Adrenal gland (tissue), 12 donors: ENCODE data around the gene SKIC3. TPM values are rescaled to one million over a fixed set of nuclear protein-coding genes. Genes with fewer than 3 reads are reported as not detected.

Source experiments
- DNase-seq, 7 donors: peaks; one replicate each; pipeline ENCODE4 v3.0.0-alpha.2; 2019 to 2020
- H3K27ac ChIP-seq, 5 donors: fragments of 200-600 bp; sonication (generic) in 4 of 5; 1 replicate in 3 of 5; 2 replicates in 2 of 5; pipeline versions ENCODE4 v1.5.1 to v1.8.0; 2016 to 2020; ENCODE audit warnings: mild to moderate bottlenecking in 1 of 5
- H3K27me3 ChIP-seq: fragments of 200-600 bp; 2 replicates; pipeline ENCODE4 v1.8.0; 2021
- H3K36me3 ChIP-seq, 2 donors: fragments of 200-600 bp; replicated peaks in 1 of 2; 1 replicate in 1 of 2; 2 replicates in 1 of 2; pipeline versions ENCODE4 v1.5.1 to v1.8.0; 2018 to 2022
- H3K4me1 ChIP-seq, 2 donors: fragments of 200-600 bp; replicated peaks in 1 of 2; 1 replicate in 1 of 2; 2 replicates in 1 of 2; pipeline versions ENCODE4 v1.5.1 to v1.8.0; 2018 to 2021
- H3K4me3 ChIP-seq, 4 donors: fragments of 200-600 bp; sonication (generic) in 3 of 4; one replicate each; pipeline ENCODE4 v1.5.1; 2016 to 2018
- H3K9me3 ChIP-seq, 3 donors: fragments of 200-600 bp; sonication (generic) in 1 of 3; replicated peaks in 1 of 3; 1 replicate in 2 of 3; 2 replicates in 1 of 3; pipeline versions ENCODE4 v1.5.1 to v1.8.0; 2016 to 2021
- POLR2A ChIP-seq, 2 donors: fragments of 450-650 bp; IDR thresholded peaks; one replicate each; pipeline ENCODE4 v1.6.1; 2017; ENCODE audit warnings: antibody characterized with exemption in 2 of 2, mild to moderate bottlenecking in 2 of 2, moderate library complexity in 1 of 2
- WGBS, 4 donors: extraction: QIAGEN DNeasy Blood & Tissue Kit in 2 of 4; methylation state at CpG; one replicate each; pipeline versions ENCODE4 v1.1.5 to v1.1.7; 2013 to 2017; 5-methylcytosine and 5-hydroxymethylcytosine counted together
- intact Hi-C, 2 donors: fragments of 100-400 bp; cut with DNase I; formaldehyde crosslinking; loops; one replicate each; pipeline versions ENCODE4 v1.14.1 to v1.15.0; 2022 to 2023
- polyA plus RNA-seq, 3 donors: library from polyadenylated mRNA; stranded (reverse); fragments of 200-250 nt in 2 of 3; fragments of 350-450 nt in 1 of 3; fragmentation: Illumina TruSeq in 1 of 3; extraction: RNeasy Lipid Tissue Mini Kit (QIAGEN cat#74804) in 1 of 3; gene quantifications; one replicate each; pipeline ENCODE4 v1.2.3, GENCODE V29; 2013 to 2014
- small RNA-seq, 2 donors: library from RNA; depleted of rRNA; stranded (forward); fragments of <200 nt; gene quantifications; one replicate each; pipeline ENCODE3, GENCODE V24; 2016
- total RNA-seq, 9 donors: library from RNA; depleted of rRNA in 4 of 9; stranded (reverse); fragments of >200 nt in 4 of 9; fragments of 120-200 nt in 1 of 9; fragmentation: NEBNext Ultra II Directional in 1 of 9; extraction: Animal tissue kit (Norgen Biotek cat#: 25700) in 1 of 9; gene quantifications; one replicate each; pipeline versions ENCODE4 v1.1.0 to v1.2.4, GENCODE V29; 2013 to 2023
- TF ChIP-seq, protein P1 (sequence below), 6 experiments: fragments of 450-650 bp in 4 of 6; fragments of 200-600 bp in 2 of 6; sonication (generic) in 1 of 6; IDR thresholded peaks; 1 replicate in 5 of 6; 2 replicates in 1 of 6; pipeline versions ENCODE4 v1.5.1 to v1.8.0; 2016 to 2021; ENCODE audit warnings: antibody characterized with exemption in 6 of 6, mild to moderate bottlenecking in 2 of 6, moderate library complexity in 1 of 6
- donor health status: healthy with polysubstance abuse.
- donor health status: Bipolar disorder and iron deficiency.
- donor health status: DM: yes; HTN: yes; CAD: no.
- donor health status: DM: no; HTN: no; CAD: no.
- donor health status: DM: no; HTN: no; CAD: no.
- donor health status: DM: yes; HTN: yes; CAD: no.

The SKIC3 gene
- total and polyA plus RNA-seq, 12 donors = 17.5 to 108 (median 73.3) TPM

DNA sequence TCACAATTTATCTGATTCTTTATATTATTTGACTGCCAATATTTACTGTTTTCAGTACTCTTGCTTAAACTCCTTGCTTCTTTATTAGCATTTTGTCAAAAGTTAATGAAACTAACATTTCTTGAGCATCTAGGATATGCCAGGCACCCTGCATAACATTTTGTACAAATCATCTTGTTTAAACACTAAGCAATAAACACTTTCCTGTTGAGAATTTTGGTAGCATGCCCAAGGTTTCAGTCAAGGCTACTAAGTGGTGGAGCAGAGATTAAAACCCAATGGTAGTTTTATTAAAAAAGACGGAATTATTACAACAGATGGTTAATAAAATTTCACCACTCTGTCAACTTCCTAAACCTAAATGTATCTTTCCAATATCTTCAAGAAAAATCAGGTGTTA, 43.2 kb downstream of the SKIC3 start:
- TF ChIP-seq, protein P1, sequence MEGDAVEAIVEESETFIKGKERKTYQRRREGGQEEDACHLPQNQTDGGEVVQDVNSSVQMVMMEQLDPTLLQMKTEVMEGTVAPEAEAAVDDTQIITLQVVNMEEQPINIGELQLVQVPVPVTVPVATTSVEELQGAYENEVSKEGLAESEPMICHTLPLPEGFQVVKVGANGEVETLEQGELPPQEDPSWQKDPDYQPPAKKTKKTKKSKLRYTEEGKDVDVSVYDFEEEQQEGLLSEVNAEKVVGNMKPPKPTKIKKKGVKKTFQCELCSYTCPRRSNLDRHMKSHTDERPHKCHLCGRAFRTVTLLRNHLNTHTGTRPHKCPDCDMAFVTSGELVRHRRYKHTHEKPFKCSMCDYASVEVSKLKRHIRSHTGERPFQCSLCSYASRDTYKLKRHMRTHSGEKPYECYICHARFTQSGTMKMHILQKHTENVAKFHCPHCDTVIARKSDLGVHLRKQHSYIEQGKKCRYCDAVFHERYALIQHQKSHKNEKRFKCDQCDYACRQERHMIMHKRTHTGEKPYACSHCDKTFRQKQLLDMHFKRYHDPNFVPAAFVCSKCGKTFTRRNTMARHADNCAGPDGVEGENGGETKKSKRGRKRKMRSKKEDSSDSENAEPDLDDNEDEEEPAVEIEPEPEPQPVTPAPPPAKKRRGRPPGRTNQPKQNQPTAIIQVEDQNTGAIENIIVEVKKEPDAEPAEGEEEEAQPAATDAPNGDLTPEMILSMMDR (IDR thresholded peaks at IDR 0.05) = no peak
- TF ChIP-seq POLR2A (IDR thresholded peaks at IDR 0.05) = no peak
- intact Hi-C loops = no loop called here
- no peaks in the 10 kb centered on the region for H3K4me1 ChIP-seq
- WGBS, 4 donors = 42 to 59% (median 49%) methylated on average over 1 of the region's 1 CpG
- peak in 1 of 7 donors; percentile 6 for DNase-seq
- H3K27ac ChIP-seq = no peak overlapping the region
- peaks cover 0 to 46% of the 10 kb centered on the region in 2 donors for H3K36me3 ChIP-seq
- H3K9me3 ChIP-seq = no peaks in the 10 kb centered on the region
- no peaks in the 10 kb centered on the region for H3K27me3 ChIP-seq
- no peak overlapping the region for H3K4me3 ChIP-seq

DNA sequence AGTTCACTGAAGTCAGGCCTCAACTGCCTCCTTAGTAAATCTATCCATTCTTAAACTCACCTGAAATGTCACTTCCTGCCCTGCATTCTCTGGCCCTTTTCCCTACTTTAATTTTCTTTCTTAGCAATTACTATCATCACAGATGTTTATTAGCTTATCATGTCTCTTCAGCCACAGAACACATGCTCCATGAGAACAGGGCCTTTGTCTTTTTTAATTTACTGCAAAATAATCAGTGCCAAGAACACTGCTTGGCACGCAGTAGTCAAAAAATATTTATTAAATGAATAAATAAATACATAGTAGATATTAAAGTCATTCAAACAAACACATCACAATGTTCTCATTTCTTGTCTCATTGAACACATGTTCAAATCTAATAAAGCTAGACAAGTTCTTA, 46.2 kb downstream of the SKIC3 start:
- H3K9me3 ChIP-seq = no peaks in the 10 kb centered on the region
- intact Hi-C loops = no loop called here
- no peak for DNase-seq
- TF ChIP-seq, protein P1 (IDR thresholded peaks at IDR 0.05) = no peak
- no peak for TF ChIP-seq POLR2A (IDR thresholded peaks at IDR 0.05)
- peaks cover 0 to 45% of the 10 kb centered on the region in 2 donors for H3K36me3 ChIP-seq
- no peak overlapping the region for H3K27ac ChIP-seq
- 36 to 55% (median 52%) methylated on average over 1 of the region's 1 CpG for WGBS, 4 donors
- no peak overlapping the region for H3K4me3 ChIP-seq
- no peaks in the 10 kb centered on the region for H3K4me1 ChIP-seq
- H3K27me3 ChIP-seq = no peaks in the 10 kb centered on the region

Small RNA genes within 50 kb of the gene (small RNA-seq; reads per million reads assigned to genes)
- gene RNU6-308P = 0 reads per million in 2 donors

Other genes starting within 250 kb of the SKIC3 start
- under 1 TPM in 3 of 9 donors, not detected in 6; 0.17 to 0.71 (median 0.35) TPM for gene FAM81B, start 163.6 kb downstream of the SKIC3 start, total RNA-seq
- gene FAM81B, start 163.6 kb downstream of the SKIC3 start, polyA plus RNA-seq = under 1 TPM in 2 of 3 donors, not detected in 1; 0.16 to 0.47 TPM
- gene ARSK, start 124 bp upstream of the SKIC3 start, total RNA-seq = 10 to 100 TPM in 3 of 9 donors, 1 to 10 TPM in 6; 4.3 to 15.3 (median 8.6) TPM
- 10 to 100 TPM in 1 of 3 donors, 1 to 10 TPM in 2; 2.3 to 13.5 (median 3.3) TPM for gene ARSK, start 124 bp upstream of the SKIC3 start, polyA plus RNA-seq
- gene GPR150, start 65.1 kb upstream of the SKIC3 start, total RNA-seq = under 1 TPM; 0.06 to 0.74 (median 0.35) TPM
- gene GPR150, start 65.1 kb upstream of the SKIC3 start, polyA plus RNA-seq = under 1 TPM; 0.03 to 0.40 (median 0.11) TPM
- gene RFESD, start 91.8 kb upstream of the SKIC3 start, total RNA-seq = 1 to 10 TPM in 7 of 9 donors, under 1 TPM in 2; 0.43 to 6.8 (median 2.6) TPM
- gene RFESD, start 91.8 kb upstream of the SKIC3 start, polyA plus RNA-seq = 1 to 10 TPM; 1.9 to 4.8 (median 2.5) TPM
- gene SPATA9, start 128.0 kb upstream of the SKIC3 start, total RNA-seq = 1 to 10 TPM in 2 of 9 donors, under 1 TPM in 3, not detected in 4; 0.36 to 1.8 (median 0.63) TPM
- 1 to 10 TPM in 1 of 3 donors, under 1 TPM in 1, not detected in 1; 0.26 to 2.7 TPM for gene SPATA9, start 128.0 kb upstream of the SKIC3 start, polyA plus RNA-seq
- gene RHOBTB3, start 176.4 kb upstream of the SKIC3 start, total RNA-seq = 100 to 1,000 TPM in 6 of 9 donors, 10 to 100 TPM in 3; 91.8 to 258 (median 159) TPM
- 10 to 100 TPM; 23.9 to 56.9 (median 28.2) TPM for gene RHOBTB3, start 176.4 kb upstream of the SKIC3 start, polyA plus RNA-seq